Liver (tissue), 3 donors: ENCODE data around the gene PTPRB.

ENCODE experiments used
- CTCF ChIP-seq: fragments of 150-350 bp; IDR thresholded peaks from 2 replicates; pipeline ENCODE4 v1.5.1; 2017; ENCODE audit warnings: improper control_type of control experiment, low read depth, low read length; ENCODE audit not compliant: missing input control
- EGR1 ChIP-seq, 2 donors: IDR thresholded peaks; 2 replicates each; pipeline ENCODE4 v1.6.1; 2016 to 2018; ENCODE audit warnings: antibody characterized with exemption in 2 of 2, low read depth in 2 of 2
- GABPA ChIP-seq, 2 donors: IDR thresholded peaks in 1 of 2; conservative IDR thresholded peaks in 1 of 2; 2 replicates each; pipeline ENCODE4 v1.6.1; 2016; ENCODE audit warnings: antibody characterized with exemption in 2 of 2, mild to moderate bottlenecking in 1 of 2, moderate library complexity in 1 of 2
- JUND ChIP-seq, 2 donors: IDR thresholded peaks; 2 replicates each; pipeline ENCODE4 v1.6.1; 2016; ENCODE audit warnings: antibody characterized with exemption in 2 of 2
- MAX ChIP-seq: IDR thresholded peaks from 2 replicates; pipeline ENCODE4 v1.6.1; 2016; ENCODE audit warnings: antibody characterized with exemption
- RAD21 ChIP-seq, 2 donors: IDR thresholded peaks; 2 replicates each; pipeline ENCODE4 v1.6.1; 2016; ENCODE audit warnings: antibody characterized with exemption in 2 of 2, mild to moderate bottlenecking in 2 of 2
- REST ChIP-seq: IDR thresholded peaks from 2 replicates; pipeline ENCODE4 v1.6.1; 2016; ENCODE audit warnings: antibody characterized with exemption, mild to moderate bottlenecking
- RXRA ChIP-seq, 2 donors: IDR thresholded peaks; 2 replicates each; pipeline ENCODE4 v1.6.1; 2017 to 2018; ENCODE audit warnings: antibody characterized with exemption in 2 of 2, mild to moderate bottlenecking in 1 of 2
- SP1 ChIP-seq: IDR thresholded peaks from 2 replicates; pipeline ENCODE4 v1.6.1; 2018; ENCODE audit warnings: antibody characterized with exemption, mild to moderate bottlenecking
- donor health status: healthy.
- donor health status: healthy.

GRCh38 chr12:70535896-70536374 lies 101.3 kb downstream of the PTPRB start:
- no peak for TF ChIP-seq REST
- TF ChIP-seq CTCF: no peak
- TF ChIP-seq EGR1 (IDR thresholded peaks at IDR 0.05; ENCODE audit: low read depth in 2 of 2): no peak
- TF ChIP-seq MAX: no peak
- TF ChIP-seq JUND (IDR thresholded peaks at IDR 0.05): no peak
- no peak for TF ChIP-seq RAD21 (IDR thresholded peaks at IDR 0.05)
- peak; percentile 46 for TF ChIP-seq SP1
- no peak for TF ChIP-seq RXRA (IDR thresholded peaks at IDR 0.05)
- no peak for TF ChIP-seq GABPA (IDR thresholded peaks at IDR 0.05 in 1 of 2, conservative IDR thresholded peaks at IDR 0.05 in 1 of 2)
